Omental fat pad (tissue), 4 donors: ENCODE data around the gene ATG14. TPM values are rescaled to one million over a fixed set of nuclear protein-coding genes. Genes with fewer than 3 reads are reported as not detected.
"Not testable (repeated sequence)": the region's sequence is repeated elsewhere in the genome, so short reads cannot be mapped to it uniquely, and the experiment has no call there.

Experiments
- ATAC-seq: fragments of 150-250 bp; one replicate; pipeline ENCODE4 v1.9.1; 2016; ENCODE audit warnings: mild to moderate bottlenecking, moderate library complexity; ENCODE audit not compliant: low FRiP score
- DNase-seq: peaks from one replicate; pipeline ENCODE4 v3.0.0-alpha.2; 2019; ENCODE audit warnings: low spot score
- total RNA-seq, 4 donors: library from RNA; depleted of rRNA; stranded (reverse); fragments of >200 nt; gene quantifications; one replicate each; pipeline ENCODE4 v1.1.0, GENCODE V29; 2016
- TF ChIP-seq, protein P1 (sequence below), 3 donors: fragments of 450-650 bp; IDR thresholded peaks; one replicate each; pipeline ENCODE4 v1.5.1; 2016 to 2017; ENCODE audit warnings: antibody characterized with exemption in 3 of 3, mild to moderate bottlenecking in 3 of 3, moderate library complexity in 2 of 3

The ATG14 gene
- total RNA-seq, 4 donors from 2014 or later: 7.3 to 14.8 (median 8.0) TPM

DNA sequence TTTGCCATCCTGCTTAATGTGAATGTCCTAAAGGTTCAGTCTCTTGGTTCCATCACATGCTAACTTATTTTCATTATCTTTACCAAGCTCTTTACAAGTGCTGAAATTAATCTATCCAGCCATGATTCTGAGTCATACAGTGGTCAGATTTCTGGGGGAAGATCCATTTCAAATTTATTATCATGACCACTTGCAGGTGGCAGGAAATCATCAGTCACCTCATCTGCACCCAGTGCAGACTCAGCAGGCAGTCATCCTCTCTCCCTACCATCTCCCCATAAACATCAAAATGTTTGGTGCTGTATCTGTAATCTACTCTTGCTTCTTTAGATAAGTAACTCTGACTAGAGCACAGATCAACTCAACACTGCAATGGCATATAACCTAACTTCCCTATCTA lies 23.5 kb downstream of the ATG14 start:
- DNase-seq (no peak), ATAC-seq (no peak)
- TF ChIP-seq, protein P1, sequence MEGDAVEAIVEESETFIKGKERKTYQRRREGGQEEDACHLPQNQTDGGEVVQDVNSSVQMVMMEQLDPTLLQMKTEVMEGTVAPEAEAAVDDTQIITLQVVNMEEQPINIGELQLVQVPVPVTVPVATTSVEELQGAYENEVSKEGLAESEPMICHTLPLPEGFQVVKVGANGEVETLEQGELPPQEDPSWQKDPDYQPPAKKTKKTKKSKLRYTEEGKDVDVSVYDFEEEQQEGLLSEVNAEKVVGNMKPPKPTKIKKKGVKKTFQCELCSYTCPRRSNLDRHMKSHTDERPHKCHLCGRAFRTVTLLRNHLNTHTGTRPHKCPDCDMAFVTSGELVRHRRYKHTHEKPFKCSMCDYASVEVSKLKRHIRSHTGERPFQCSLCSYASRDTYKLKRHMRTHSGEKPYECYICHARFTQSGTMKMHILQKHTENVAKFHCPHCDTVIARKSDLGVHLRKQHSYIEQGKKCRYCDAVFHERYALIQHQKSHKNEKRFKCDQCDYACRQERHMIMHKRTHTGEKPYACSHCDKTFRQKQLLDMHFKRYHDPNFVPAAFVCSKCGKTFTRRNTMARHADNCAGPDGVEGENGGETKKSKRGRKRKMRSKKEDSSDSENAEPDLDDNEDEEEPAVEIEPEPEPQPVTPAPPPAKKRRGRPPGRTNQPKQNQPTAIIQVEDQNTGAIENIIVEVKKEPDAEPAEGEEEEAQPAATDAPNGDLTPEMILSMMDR (IDR thresholded peaks at IDR 0.05): no peak

DNA sequence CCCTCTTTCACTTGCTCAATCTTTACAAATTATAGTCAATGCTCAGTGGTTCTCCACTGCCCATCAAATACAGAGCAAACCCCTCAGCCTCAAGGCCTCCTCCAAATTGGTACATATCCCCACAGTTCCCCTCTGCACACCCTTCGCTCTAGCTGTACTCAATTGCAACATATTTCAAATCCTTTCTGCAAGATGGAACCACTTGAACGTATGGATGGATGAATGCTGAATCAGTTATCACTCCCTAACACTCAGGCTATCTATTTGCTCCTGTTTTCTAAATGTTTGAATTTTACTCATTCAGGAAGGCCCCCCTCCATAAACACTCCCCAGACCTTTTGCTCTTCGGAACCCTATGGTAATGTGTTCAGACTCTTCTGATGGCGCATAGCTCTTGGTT lies 24.5 kb downstream of the ATG14 start:
- TF ChIP-seq, protein P1 (IDR thresholded peaks at IDR 0.05): no peak
- no peak for DNase-seq
- no peak for ATAC-seq

DNA sequence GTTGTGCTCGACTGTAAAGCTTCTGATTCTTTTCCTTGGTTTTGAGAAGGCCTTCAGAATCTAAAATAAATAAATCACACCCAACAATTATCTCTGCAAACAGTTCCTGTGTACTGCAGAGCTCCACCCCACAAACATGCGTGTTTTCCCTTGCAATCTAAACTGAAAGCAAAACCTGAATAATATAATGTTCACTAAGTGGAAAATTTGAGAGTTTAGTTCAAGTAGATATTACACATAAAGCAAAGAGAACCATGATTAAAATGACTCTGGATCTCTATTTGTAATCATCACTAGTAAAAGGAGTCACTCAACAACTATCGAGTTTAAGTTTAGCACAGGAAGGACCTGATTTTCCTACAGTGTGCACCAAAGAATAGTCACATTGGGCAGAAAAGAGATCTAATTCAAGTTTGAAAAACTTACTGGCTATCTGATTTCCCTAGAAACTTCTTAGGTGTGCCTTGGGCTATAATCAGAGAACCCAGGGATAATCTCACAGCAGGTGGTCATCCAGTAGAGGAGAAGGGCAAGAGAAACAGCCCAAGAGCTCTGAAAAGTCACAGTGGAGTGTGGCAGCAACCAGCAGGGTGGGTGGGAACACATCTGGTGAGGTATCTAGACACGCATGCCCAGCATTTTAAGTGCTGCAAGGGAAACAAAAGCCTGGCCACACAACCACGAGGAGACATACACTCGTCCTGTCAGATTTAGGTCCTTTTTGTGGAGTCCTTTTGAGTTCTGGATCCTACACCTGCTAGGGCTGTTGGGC lies 25.4 kb downstream of the ATG14 start:
- TF ChIP-seq, protein P1 (IDR thresholded peaks at IDR 0.05): no peak
- no peak for ATAC-seq
- no peak for DNase-seq

DNA sequence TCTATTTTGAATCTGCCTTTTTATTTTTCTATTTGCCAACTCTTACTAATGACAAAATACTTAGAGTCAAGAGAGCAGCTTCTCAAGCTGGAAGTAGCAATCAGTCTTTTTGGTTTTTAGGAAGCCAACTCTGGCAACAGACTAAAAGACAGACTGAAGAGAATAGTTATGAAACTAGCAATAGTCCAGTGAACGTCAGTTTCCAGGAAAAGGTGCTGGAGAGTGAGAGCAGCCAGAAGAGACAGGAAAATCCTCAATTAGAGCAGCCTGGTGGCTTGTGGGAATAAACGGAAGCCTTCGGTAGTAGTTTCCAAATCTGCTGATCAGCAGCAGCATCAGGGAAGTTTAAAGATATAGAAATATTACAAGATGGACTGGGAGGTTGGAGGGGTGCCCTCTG lies 27.1 kb downstream of the ATG14 start:
- DNase-seq (no peak), ATAC-seq (no peak)
- TF ChIP-seq, protein P1 (IDR thresholded peaks at IDR 0.05): no peak

DNA sequence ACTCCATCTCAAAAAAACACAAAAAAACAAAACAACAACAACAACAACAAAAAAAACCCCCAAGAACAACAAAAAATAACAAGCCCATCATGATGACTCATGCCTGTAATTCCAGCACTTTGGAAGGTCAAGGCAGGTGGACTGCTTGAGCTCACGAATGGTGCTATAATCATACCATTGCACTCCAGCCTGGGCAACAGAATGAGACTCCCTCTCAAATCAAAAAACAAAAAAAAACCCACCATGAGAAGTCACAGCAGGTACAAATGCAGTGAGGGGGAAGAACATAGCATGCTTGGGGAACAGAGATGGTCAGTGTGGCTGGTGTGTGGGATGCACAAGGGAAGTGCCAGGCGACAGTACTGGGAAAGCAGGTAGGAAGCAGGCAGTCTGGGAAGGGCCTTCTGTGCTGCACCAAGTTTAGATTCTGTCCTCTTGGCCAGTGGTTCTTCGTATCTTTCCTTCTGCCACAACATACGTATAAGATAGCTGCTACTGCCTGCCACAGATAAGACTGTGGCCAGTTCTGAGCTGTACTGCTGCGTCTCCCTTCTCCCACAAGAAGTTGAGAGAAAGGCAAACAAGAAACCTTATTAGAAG lies 28.0 kb downstream of the ATG14 start:
- TF ChIP-seq, protein P1 (IDR thresholded peaks at IDR 0.05): no peak
- no peak for DNase-seq
- ATAC-seq: no peak

DNA sequence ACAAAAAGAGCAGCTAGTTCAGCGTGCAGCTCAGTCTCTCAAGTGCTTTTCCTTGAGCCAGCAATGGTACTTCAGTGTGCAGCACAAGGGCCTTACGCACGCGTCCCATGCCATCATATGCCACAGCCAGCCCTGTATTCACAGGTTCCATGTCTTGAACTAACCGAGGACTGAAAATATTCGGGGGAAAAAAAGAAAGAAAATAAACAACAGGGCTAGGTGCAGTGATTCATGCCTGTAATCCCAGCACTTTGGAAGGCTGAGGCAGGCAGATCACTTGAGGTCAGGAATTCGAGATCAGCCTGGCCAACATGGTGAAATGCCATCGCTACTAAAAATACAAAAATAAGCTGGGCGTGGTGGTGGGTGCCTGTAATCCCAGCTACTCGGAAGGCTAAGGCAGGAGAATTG lies 28.6 kb downstream of the ATG14 start:
- not testable (repeated sequence) for ATAC-seq, DNase-seq

DNA sequence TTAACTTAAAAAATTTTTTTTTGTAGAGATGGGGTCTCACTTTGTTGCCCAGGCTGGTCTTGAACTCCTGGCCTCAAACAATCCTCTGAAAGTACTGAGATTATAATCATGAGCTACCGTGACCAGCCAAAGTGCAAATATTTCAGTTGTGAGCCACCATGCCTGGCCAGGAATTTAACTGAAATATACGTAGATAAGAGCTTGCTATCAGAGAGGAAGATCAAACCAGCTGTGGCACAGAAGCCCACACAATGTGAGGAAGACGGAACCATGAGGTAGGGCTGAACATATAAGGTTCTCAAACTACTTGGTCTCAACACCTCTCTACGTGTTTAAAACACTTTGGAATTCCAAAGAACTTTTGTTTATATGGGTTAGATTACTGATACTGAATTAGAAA lies 29.1 kb downstream of the ATG14 start:
- ATAC-seq: no peak
- TF ChIP-seq, protein P1 (IDR thresholded peaks at IDR 0.05): no peak

More for the DNA sequence above, 29.1 kb downstream of the ATG14 start:
- DNase-seq: no peak
